ENCODE measurements around the gene ATG9A.
A peak's percentile ranks its signal among the peaks of the same experiment; 100 is the strongest.

The ATG9A gene

GRCh38 chr2:219175928-219176817, 53.3 kb downstream of the ATG9A start:
- DNase-seq: peak in 1 of 2 donors; percentile 65

- no peak for DNase-seq
Measured at GRCh38 chr2:219175486-219175885, 54.0 kb downstream of the ATG9A start.

DNA sequence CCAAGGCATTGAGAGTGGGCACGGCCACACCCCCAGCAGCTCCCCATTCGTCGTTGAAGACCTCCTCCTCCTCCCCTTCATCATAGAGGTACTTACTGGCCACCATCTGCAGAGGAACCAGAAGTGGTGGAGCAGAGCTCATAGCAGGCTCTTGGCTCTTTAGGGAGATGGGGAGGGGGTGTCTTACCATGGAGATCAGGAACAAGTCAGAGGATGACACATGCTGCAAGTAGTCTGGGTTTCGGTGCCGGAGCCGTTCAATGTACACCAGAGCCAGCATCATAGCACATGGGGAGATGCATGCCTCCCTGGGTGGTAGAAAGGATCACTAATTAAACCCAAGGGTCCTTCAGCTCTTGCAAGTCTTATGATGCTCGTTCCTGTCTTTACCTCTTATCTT, 54.6 kb downstream of the ATG9A start:
- no peak for DNase-seq

- no peak for DNase-seq
Measured at GRCh38 chr2:219174146-219174545, 55.3 kb downstream of the ATG9A start.

GRCh38 chr2:219173176-219173575, 56.3 kb downstream of the ATG9A start:
- no peak for DNase-seq

GRCh38 chr2:219172231-219173154, 56.9 kb downstream of the ATG9A start:
- no peak for DNase-seq

GRCh38 chr2:219171231-219171651, 58.2 kb downstream of the ATG9A start:
- peak; percentile 10 to 40 for DNase-seq

DNA sequence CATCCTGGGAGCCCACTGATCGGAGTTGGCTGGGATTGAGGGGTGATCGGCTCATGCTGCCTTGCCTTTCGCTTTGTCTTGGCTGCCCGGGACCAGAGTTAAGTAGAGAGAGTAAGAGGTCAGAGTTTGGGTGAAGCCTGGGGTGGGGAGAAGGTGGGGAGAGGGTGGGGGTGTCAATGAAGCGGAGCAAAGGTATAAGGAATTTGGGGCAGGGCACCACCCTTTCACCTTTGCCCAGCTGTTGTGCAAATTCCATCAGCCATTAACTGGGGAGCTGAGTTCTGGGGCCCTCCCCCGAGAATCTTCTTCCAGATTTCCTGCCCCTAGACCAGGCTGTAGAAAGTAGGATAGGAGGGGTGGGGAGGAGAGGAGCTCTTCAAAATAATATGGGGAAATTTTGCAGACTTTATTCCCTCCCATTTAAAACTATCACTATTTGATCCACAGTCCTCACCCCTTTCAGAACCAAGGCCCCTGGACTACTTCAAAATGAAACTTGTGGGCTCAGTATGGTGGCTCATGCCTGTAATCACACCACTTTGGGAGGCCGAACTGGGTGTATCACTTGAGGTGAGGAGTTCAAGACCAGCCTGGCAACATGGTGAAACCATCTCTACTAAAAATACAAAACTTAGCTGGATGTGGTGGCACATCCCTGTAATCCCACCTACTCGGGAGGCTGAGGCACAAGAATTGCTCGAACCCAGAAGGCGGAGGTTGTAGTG, 59.3 kb downstream of the ATG9A start, which contains the start of gene SLC23A3:
Gene SLC23A3, minus strand, starts transcription at position 100 of the 725 bp plus-strand sequence. Its CDS starts 45 bp downstream, at position 55.
- DNase-seq: no peak
